HG03159 (cell line): ENCODE measurements around the gene PLA2G2A.
"Not testable (repeated sequence)": the region's sequence is repeated elsewhere in the genome, so short reads cannot be mapped to it uniquely, and the experiment has no call there.

Experiments used
- ATAC-seq: cut with Tn5 transposase; IDR thresholded peaks from one replicate; pipeline ENCODE4 v1.9.1; 2021; ENCODE audit warnings: mild to moderate bottlenecking, moderate library complexity; ENCODE audit not compliant: unreplicated experiment

PLA2G2A gene

DNA sequence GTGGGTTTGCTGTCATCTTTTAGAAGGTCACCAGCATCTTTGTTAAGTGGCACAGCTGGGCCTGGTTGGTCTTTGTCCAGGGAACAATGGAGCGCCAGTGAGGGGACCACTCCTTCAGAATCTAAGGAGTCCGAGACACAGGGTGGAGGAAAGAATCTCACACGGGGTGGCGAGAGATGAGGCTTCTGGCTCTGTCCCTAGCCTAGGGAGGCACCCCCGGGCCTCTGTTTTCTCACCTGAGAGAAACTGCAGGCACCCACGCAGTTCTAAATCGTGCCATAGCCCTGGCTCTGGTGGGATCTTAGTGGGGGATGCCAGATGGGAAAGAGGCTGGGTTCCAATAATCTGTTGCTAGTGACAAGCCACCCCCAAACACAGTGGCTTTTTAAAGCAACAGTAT, 45.1 kb downstream of the PLA2G2A start:
- no peak for ATAC-seq

GRCh38 chr1:19932866-19933265, 46.6 kb downstream of the PLA2G2A start:
- ATAC-seq, result no peak

DNA sequence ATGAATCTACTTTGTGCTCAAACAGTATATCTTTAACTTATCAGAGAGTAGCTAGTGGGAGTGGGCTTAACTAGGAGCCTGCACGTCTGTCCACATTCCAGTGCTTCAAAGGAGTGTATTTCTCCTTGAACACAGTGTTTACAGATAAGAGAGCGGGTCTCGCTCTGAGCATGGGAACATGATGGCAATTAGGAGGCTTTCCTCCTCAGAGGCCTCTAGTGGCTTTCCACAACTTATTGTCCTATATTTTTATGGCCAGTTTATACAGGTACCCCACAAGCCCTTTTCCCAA, 52.3 kb downstream of the PLA2G2A start:
- not testable (repeated sequence) for ATAC-seq

GRCh38 chr1:19926296-19927129, 52.9 kb downstream of the PLA2G2A start:
- ATAC-seq, result no peak
